GM23338 (cell line): ENCODE data around the gene FIG4. TPM values are rescaled to one million over a fixed set of nuclear protein-coding genes. Genes with fewer than 3 reads are reported as not detected.

ENCODE experiments used
- ATAC-seq: fragments of 200-7000 bp; cut with Tn5 transposase; 3 replicates; pipeline ENCODE4 v1.9.1; 2020
- DNase-seq: peaks from one replicate; pipeline ENCODE4 v3.0.0-alpha.2; 2015; ENCODE audit warnings: low spot score
- H2AFZ ChIP-seq: fragments of 200-600 bp; sonication (generic); 2 replicates; pipeline ENCODE4 v1.8.0; 2016; ENCODE audit warnings: antibody characterized with exemption, mild to moderate bottlenecking, moderate library complexity
- H3F3A ChIP-seq: fragments of 200-600 bp; sonication (generic); replicated peaks from 2 replicates; pipeline ENCODE4 v1.8.0; 2017; ENCODE audit warnings: antibody characterized with exemption, mixed run types, low read depth
- H3K27ac ChIP-seq: fragments of 200-600 bp; sonication (generic); 2 replicates; pipeline ENCODE4 v1.6.1; 2016; ENCODE audit warnings: low read depth
- H3K27me3 ChIP-seq: fragments of 200-600 bp; sonication (generic); 2 replicates; pipeline ENCODE4 v1.8.0; 2016; ENCODE audit warnings: mild to moderate bottlenecking, mixed run types, moderate library complexity; ENCODE audit not compliant: insufficient read depth
- H3K36me3 ChIP-seq: fragments of 200-600 bp; sonication (generic); 2 replicates; pipeline ENCODE4 v1.8.0; 2016; ENCODE audit warnings: mild to moderate bottlenecking; ENCODE audit not compliant: insufficient read depth
- H3K4me1 ChIP-seq: fragments of 200-600 bp; sonication (generic); 2 replicates; pipeline ENCODE4 v1.8.0; 2016; ENCODE audit warnings: mild to moderate bottlenecking, moderate library complexity; ENCODE audit not compliant: insufficient read depth
- H3K4me2 ChIP-seq: fragments of 200-600 bp; sonication (generic); 2 replicates; pipeline ENCODE4 v1.7.1; 2017; ENCODE audit warnings: mixed run types
- H3K4me3 ChIP-seq: fragments of 200-600 bp; sonication (generic); 2 replicates; pipeline ENCODE4 v1.6.1; 2016; ENCODE audit warnings: mixed run types
- H3K79me2 ChIP-seq: fragments of 200-600 bp; sonication (generic); replicated peaks from 2 replicates; pipeline ENCODE4 v1.8.0; 2017; ENCODE audit warnings: mild to moderate bottlenecking; ENCODE audit not compliant: insufficient read depth
- H3K9me2 ChIP-seq: fragments of 200-600 bp; sonication (generic); 2 replicates; pipeline ENCODE4 v1.8.0; 2017; ENCODE audit not compliant: insufficient read depth
- H4K20me1 ChIP-seq: fragments of 200-600 bp; sonication (generic); replicated peaks from 2 replicates; pipeline ENCODE4 v1.8.0; 2017; ENCODE audit warnings: mild to moderate bottlenecking; ENCODE audit not compliant: insufficient read depth
- H3K27ac Mint-ChIP-seq: 2 replicates; pipeline ENCODE4 v1.8.0; 2020; ENCODE audit warnings: inconsistent platforms, mild to moderate bottlenecking, moderate library complexity, mixed read lengths
- H3K27me3 Mint-ChIP-seq: 3 replicates; pipeline ENCODE4 v1.8.0; 2022; ENCODE audit warnings: low read depth, mild to moderate bottlenecking, moderate library complexity, mixed read lengths, inconsistent platforms; ENCODE audit not compliant: insufficient read depth, poor library complexity
- H3K36me3 Mint-ChIP-seq: 3 replicates; pipeline ENCODE4 v1.8.0; 2021; ENCODE audit warnings: low read depth, mild to moderate bottlenecking, inconsistent platforms, moderate library complexity, mixed read lengths
- H3K4me1 Mint-ChIP-seq: 3 replicates; pipeline ENCODE4 v1.8.0; 2020; ENCODE audit warnings: mild to moderate bottlenecking, inconsistent platforms, mixed read lengths
- H3K4me3 Mint-ChIP-seq: 3 replicates; pipeline ENCODE4 v1.8.0; 2021; ENCODE audit warnings: moderate library complexity, mild to moderate bottlenecking, inconsistent platforms, mixed read lengths
- H3K9me3 Mint-ChIP-seq: 3 replicates; pipeline ENCODE4 v1.8.0; 2020; ENCODE audit warnings: moderate library complexity, mild to moderate bottlenecking, inconsistent platforms, mixed read lengths
- CREB1 ChIP-seq: fragments of 250-450 bp; sonication (Bioruptor Pico); IDR thresholded peaks from 2 replicates; pipeline ENCODE4 v1.5.0; 2020; ENCODE audit warnings: low read depth, mild to moderate bottlenecking, moderate library complexity
- EZH2 ChIP-seq: fragments of 200-600 bp; sonication (generic); IDR thresholded peaks from one replicate; pipeline ENCODE4 v1.8.0; 2017; ENCODE audit warnings: antibody characterized with exemption, mild to moderate bottlenecking, low read depth; ENCODE audit not compliant: unreplicated experiment
- EZH2phosphoT487 ChIP-seq: fragments of 200-600 bp; sonication (generic); IDR thresholded peaks from one replicate; pipeline ENCODE4 v1.8.1; 2018; ENCODE audit warnings: antibody characterized with exemption; ENCODE audit not compliant: unreplicated experiment
- JUNB ChIP-seq: IDR thresholded peaks from one replicate; pipeline ENCODE4 v1.6.1; 2016; ENCODE audit warnings: antibody characterized with exemption; ENCODE audit not compliant: unreplicated experiment
- NANOG ChIP-seq: IDR thresholded peaks from 2 replicates; pipeline ENCODE4 v1.6.1; 2016; ENCODE audit warnings: antibody characterized with exemption, borderline replicate concordance
- POLR2AphosphoS5 ChIP-seq: IDR thresholded peaks from 2 replicates; pipeline ENCODE4 v1.6.1; 2016; ENCODE audit warnings: antibody characterized with exemption, low read depth
- STAT1 ChIP-seq: IDR thresholded peaks from one replicate; pipeline ENCODE4 v1.6.1; 2016; ENCODE audit warnings: antibody characterized with exemption; ENCODE audit not compliant: unreplicated experiment
- ZNF114 ChIP-seq: fragments of 250-450 bp; sonication (Bioruptor Pico); IDR thresholded peaks from 2 replicates; pipeline ENCODE4 v1.5.0; 2020; ENCODE audit warnings: mild to moderate bottlenecking, moderate library complexity
- ZNF331 ChIP-seq: fragments of 250-450 bp; sonication (Bioruptor Pico); IDR thresholded peaks from 2 replicates; pipeline ENCODE4 v1.5.0; 2020; ENCODE audit warnings: low read depth, mild to moderate bottlenecking, moderate library complexity
- polyA plus RNA-seq: library from polyadenylated mRNA; unstranded; fragments of >200 nt; fragmentation: Nextera tagmentation; extraction: Ambion mirVana; gene quantifications from 2 replicates; pipeline ENCODE4 v1.2.1, GENCODE V29; 2016
- total RNA-seq: library from RNA; depleted of rRNA; stranded (reverse); fragments of >200 nt; shearing (Covaris generic); gene quantifications from 2 replicates; pipeline ENCODE4 v1.2.3, GENCODE V29; 2014
- TF ChIP-seq, protein P1 (sequence below), 2 experiments: fragments of 200-600 bp in 1 of 2; sonication (generic) in 1 of 2; conservative IDR thresholded peaks; 2 replicates each; pipeline versions ENCODE4 v1.5.1 to v1.6.1; 2016 to 2017; ENCODE audit warnings: antibody characterized with exemption in 2 of 2, low read depth in 2 of 2, mild to moderate bottlenecking in 2 of 2, moderate library complexity in 1 of 2
- TF ChIP-seq, protein P2 (sequence below): IDR thresholded peaks from one replicate; pipeline ENCODE4 v1.6.1; 2018; ENCODE audit warnings: antibody characterized with exemption; ENCODE audit not compliant: unreplicated experiment
- TF ChIP-seq, protein P3 (sequence below): IDR thresholded peaks from 2 replicates; pipeline ENCODE4 v1.6.1; 2016; ENCODE audit warnings: antibody characterized with exemption
- TF ChIP-seq, protein P4 (sequence below): fragments of 250-450 bp; sonication (Bioruptor Pico); IDR thresholded peaks from 2 replicates; pipeline ENCODE4 v1.5.0; 2020; ENCODE audit warnings: mild to moderate bottlenecking, moderate library complexity

FIG4 gene
- total and polyA plus RNA-seq, 2 experiments from 2014 or later, result 7.0 to 16.9 TPM

- Mint-ChIP-seq H3K27me3 (no peaks in the 10 kb centered on the region), H3K4me3 (no peak overlapping the region), H3K27ac (no peak overlapping the region), H3K4me1 (no peaks in the 10 kb centered on the region), H3K36me3 (peaks cover 25% of the 10 kb centered on the region), H3K9me3 (peaks cover 6% of the 10 kb centered on the region; the same call in 2 of the 3 replicates)
- no peaks in the 10 kb centered on the region for H3K27me3 ChIP-seq
- H3F3A ChIP-seq, result no peaks in the 10 kb centered on the region
- H4K20me1 ChIP-seq, result no peaks in the 10 kb centered on the region
- no peaks in the 10 kb centered on the region for H3K36me3 ChIP-seq
- DNase-seq (no peak), ATAC-seq (no peak)
- no peak overlapping the region for H3K4me2 ChIP-seq
- no peaks in the 10 kb centered on the region for H3K4me1 ChIP-seq
- no peaks in the 10 kb centered on the region for H3K9me2 ChIP-seq
- no peaks in the 10 kb centered on the region for H3K79me2 ChIP-seq
- TF ChIP-seq, protein P1, sequence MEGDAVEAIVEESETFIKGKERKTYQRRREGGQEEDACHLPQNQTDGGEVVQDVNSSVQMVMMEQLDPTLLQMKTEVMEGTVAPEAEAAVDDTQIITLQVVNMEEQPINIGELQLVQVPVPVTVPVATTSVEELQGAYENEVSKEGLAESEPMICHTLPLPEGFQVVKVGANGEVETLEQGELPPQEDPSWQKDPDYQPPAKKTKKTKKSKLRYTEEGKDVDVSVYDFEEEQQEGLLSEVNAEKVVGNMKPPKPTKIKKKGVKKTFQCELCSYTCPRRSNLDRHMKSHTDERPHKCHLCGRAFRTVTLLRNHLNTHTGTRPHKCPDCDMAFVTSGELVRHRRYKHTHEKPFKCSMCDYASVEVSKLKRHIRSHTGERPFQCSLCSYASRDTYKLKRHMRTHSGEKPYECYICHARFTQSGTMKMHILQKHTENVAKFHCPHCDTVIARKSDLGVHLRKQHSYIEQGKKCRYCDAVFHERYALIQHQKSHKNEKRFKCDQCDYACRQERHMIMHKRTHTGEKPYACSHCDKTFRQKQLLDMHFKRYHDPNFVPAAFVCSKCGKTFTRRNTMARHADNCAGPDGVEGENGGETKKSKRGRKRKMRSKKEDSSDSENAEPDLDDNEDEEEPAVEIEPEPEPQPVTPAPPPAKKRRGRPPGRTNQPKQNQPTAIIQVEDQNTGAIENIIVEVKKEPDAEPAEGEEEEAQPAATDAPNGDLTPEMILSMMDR (conservative IDR thresholded peaks at IDR 0.05; ENCODE audit: low read depth in 2 of 2), result no peak
- TF ChIP-seq NANOG (no peak), ZNF331 (CRISPR knock-in tag) (no peak), EZH2 (no peak), CREB1 (CRISPR knock-in tag) (no peak), JUNB (no peak), STAT1 (no peak), EZH2phosphoT487 (no peak), POLR2AphosphoS5 (no peak), ZNF114 (no peak)
- TF ChIP-seq, protein P2, sequence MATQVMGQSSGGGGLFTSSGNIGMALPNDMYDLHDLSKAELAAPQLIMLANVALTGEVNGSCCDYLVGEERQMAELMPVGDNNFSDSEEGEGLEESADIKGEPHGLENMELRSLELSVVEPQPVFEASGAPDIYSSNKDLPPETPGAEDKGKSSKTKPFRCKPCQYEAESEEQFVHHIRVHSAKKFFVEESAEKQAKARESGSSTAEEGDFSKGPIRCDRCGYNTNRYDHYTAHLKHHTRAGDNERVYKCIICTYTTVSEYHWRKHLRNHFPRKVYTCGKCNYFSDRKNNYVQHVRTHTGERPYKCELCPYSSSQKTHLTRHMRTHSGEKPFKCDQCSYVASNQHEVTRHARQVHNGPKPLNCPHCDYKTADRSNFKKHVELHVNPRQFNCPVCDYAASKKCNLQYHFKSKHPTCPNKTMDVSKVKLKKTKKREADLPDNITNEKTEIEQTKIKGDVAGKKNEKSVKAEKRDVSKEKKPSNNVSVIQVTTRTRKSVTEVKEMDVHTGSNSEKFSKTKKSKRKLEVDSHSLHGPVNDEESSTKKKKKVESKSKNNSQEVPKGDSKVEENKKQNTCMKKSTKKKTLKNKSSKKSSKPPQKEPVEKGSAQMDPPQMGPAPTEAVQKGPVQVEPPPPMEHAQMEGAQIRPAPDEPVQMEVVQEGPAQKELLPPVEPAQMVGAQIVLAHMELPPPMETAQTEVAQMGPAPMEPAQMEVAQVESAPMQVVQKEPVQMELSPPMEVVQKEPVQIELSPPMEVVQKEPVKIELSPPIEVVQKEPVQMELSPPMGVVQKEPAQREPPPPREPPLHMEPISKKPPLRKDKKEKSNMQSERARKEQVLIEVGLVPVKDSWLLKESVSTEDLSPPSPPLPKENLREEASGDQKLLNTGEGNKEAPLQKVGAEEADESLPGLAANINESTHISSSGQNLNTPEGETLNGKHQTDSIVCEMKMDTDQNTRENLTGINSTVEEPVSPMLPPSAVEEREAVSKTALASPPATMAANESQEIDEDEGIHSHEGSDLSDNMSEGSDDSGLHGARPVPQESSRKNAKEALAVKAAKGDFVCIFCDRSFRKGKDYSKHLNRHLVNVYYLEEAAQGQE, result no peak
- TF ChIP-seq, protein P3, sequence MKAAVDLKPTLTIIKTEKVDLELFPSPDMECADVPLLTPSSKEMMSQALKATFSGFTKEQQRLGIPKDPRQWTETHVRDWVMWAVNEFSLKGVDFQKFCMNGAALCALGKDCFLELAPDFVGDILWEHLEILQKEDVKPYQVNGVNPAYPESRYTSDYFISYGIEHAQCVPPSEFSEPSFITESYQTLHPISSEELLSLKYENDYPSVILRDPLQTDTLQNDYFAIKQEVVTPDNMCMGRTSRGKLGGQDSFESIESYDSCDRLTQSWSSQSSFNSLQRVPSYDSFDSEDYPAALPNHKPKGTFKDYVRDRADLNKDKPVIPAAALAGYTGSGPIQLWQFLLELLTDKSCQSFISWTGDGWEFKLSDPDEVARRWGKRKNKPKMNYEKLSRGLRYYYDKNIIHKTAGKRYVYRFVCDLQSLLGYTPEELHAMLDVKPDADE, result no peak
- TF ChIP-seq, protein P4, sequence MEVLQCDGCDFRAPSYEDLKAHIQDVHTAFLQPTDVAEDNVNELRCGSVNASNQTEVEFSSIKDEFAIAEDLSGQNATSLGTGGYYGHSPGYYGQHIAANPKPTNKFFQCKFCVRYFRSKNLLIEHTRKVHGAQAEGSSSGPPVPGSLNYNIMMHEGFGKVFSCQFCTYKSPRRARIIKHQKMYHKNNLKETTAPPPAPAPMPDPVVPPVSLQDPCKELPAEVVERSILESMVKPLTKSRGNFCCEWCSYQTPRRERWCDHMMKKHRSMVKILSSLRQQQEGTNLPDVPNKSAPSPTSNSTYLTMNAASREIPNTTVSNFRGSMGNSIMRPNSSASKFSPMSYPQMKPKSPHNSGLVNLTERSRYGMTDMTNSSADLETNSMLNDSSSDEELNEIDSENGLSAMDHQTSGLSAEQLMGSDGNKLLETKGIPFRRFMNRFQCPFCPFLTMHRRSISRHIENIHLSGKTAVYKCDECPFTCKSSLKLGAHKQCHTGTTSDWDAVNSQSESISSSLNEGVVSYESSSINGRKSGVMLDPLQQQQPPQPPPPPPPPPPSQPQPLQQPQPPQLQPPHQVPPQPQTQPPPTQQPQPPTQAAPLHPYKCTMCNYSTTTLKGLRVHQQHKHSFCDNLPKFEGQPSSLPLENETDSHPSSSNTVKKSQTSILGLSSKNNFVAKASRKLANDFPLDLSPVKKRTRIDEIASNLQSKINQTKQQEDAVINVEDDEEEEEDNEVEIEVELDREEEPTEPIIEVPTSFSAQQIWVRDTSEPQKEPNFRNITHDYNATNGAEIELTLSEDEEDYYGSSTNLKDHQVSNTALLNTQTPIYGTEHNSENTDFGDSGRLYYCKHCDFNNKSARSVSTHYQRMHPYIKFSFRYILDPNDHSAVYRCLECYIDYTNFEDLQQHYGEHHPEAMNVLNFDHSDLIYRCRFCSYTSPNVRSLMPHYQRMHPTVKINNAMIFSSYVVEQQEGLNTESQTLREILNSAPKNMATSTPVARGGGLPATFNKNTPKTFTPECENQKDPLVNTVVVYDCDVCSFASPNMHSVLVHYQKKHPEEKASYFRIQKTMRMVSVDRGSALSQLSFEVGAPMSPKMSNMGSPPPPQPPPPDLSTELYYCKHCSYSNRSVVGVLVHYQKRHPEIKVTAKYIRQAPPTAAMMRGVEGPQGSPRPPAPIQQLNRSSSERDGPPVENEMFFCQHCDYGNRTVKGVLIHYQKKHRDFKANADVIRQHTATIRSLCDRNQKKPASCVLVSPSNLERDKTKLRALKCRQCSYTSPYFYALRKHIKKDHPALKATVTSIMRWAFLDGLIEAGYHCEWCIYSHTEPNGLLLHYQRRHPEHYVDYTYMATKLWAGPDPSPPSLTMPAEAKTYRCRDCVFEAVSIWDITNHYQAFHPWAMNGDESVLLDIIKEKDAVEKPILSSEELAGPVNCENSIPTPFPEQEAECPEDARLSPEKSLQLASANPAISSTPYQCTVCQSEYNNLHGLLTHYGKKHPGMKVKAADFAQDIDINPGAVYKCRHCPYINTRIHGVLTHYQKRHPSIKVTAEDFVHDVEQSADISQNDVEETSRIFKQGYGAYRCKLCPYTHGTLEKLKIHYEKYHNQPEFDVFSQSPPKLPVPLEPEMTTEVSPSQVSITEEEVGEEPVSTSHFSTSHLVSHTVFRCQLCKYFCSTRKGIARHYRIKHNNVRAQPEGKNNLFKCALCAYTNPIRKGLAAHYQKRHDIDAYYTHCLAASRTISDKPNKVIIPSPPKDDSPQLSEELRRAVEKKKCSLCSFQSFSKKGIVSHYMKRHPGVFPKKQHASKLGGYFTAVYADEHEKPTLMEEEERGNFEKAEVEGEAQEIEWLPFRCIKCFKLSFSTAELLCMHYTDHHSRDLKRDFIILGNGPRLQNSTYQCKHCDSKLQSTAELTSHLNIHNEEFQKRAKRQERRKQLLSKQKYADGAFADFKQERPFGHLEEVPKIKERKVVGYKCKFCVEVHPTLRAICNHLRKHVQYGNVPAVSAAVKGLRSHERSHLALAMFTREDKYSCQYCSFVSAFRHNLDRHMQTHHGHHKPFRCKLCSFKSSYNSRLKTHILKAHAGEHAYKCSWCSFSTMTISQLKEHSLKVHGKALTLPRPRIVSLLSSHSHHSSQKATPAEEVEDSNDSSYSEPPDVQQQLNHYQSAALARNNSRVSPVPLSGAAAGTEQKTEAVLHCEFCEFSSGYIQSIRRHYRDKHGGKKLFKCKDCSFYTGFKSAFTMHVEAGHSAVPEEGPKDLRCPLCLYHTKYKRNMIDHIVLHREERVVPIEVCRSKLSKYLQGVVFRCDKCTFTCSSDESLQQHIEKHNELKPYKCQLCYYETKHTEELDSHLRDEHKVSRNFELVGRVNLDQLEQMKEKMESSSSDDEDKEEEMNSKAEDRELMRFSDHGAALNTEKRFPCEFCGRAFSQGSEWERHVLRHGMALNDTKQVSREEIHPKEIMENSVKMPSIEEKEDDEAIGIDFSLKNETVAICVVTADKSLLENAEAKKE, result no peak
- no peak overlapping the region for H2AFZ ChIP-seq
- H3K4me3 ChIP-seq, result no peak overlapping the region
- no peak overlapping the region for H3K27ac ChIP-seq
These were observed 71.1 kb downstream of the FIG4 start for GRCh38 chr6:109762166-109762565.
